ENCODE data around the gene GADD45GIP1. TPM values are rescaled to one million over a fixed set of nuclear protein-coding genes. Genes with fewer than 3 reads are reported as not detected.

Gene GADD45GIP1
- total and polyA plus RNA-seq, 2 donors (not counting 1 experiment from before 2014, with no cell fraction given): 12.6 to 17.5 TPM

- intact Hi-C loops (cut with micrococcal nuclease): no loop called here
- WGBS (ENCODE audit: insufficient coverage): 97% methylated on average over 6 of the region's 10 CpGs
- no peak overlapping the region for H3K9ac ChIP-seq (ENCODE audit: low read length)
- no peaks in the 10 kb centered on the region for H3K9me3 ChIP-seq (ENCODE audit: control extremely low read depth in 1 of 3, control insufficient read depth in 2 of 3, insufficient read depth in 1 of 3, low read length in 2 of 3)
- H3K9me3 Mint-ChIP-seq (ENCODE audit: insufficient read depth): no peaks in the 10 kb centered on the region
- H3K27ac ChIP-seq (ENCODE audit: low read length in 2 of 2): no peak overlapping the region
- H2AFZ ChIP-seq (ENCODE audit: insufficient read depth, low read depth, low read length, poor library complexity, severe bottlenecking): no peak overlapping the region
- H3K4me2 ChIP-seq (replicated peaks; ENCODE audit: low read depth, low read length, poor library complexity, severe bottlenecking): no peak overlapping the region
- CTCF ChIA-PET: interaction anchor here (0.7 kb wide), 1 partner anchor 98 kb away, joined by 4 read pairs; no protein-coding TSS in a partner anchor
- TF ChIP-seq EZH2 (IDR thresholded peaks at IDR 0.05; ENCODE audit: borderline replicate concordance, insufficient read depth, low read depth, low read length, poor library complexity, severe bottlenecking) (no peak), CTCF (IDR thresholded peaks at IDR 0.05) (no peak)
- peaks cover 3 to 14% of the 10 kb centered on the region in 2 experiments for H3K36me3 ChIP-seq (replicated peaks in 1 of 2; ENCODE audit: control extremely low read depth in 1 of 2, control insufficient read depth in 1 of 2, extremely low read depth in 1 of 2, insufficient read depth in 2 of 2, low read length in 1 of 2)
- H3K27me3 Mint-ChIP-seq: no peaks in the 10 kb centered on the region
- peak overlapping the region; percentile 45 for H3K4me3 Mint-ChIP-seq
- H3K4me1 ChIP-seq (ENCODE audit: control insufficient read depth in 2 of 2, insufficient read depth in 2 of 2, low read length in 2 of 2): peaks cover 36 to 54% of the 10 kb centered on the region in 2 donors
- POLR2A ChIA-PET: no interaction called here
- H3K27ac Mint-ChIP-seq: no peak overlapping the region
- DNase-seq: no peak
- H3K79me2 ChIP-seq (ENCODE audit: control insufficient read depth, insufficient read depth, low read length): peaks cover 59% of the 10 kb centered on the region
- H4K20me1 ChIP-seq (ENCODE audit: control insufficient read depth, insufficient read depth, low read length, poor library complexity, severe bottlenecking): peaks cover 33% of the 10 kb centered on the region
- no peaks in the 10 kb centered on the region for H3K27me3 ChIP-seq (replicated peaks in 1 of 4; ENCODE audit: control extremely low read depth in 1 of 4, control insufficient read depth in 3 of 4, insufficient read depth in 4 of 4, low read length in 3 of 4)
- no peak for ATAC-seq (ENCODE audit: low read depth)
- no peak overlapping the region for H3K4me3 ChIP-seq (ENCODE audit: control extremely low read depth in 1 of 5, extremely low read depth in 1 of 5, insufficient read depth in 1 of 5, low read depth in 2 of 5, low read length in 4 of 5)
- peaks cover 53% of the 10 kb centered on the region for H3K4me1 Mint-ChIP-seq
Measured at GRCh38 chr19:12935071-12935470, 22.0 kb downstream of the GADD45GIP1 start.

- Histone ChIP-seq H3K36me3 (replicated peaks in 1 of 2; ENCODE audit: control extremely low read depth in 1 of 2, control insufficient read depth in 1 of 2, extremely low read depth in 1 of 2, insufficient read depth in 2 of 2, low read length in 1 of 2) (peaks cover 5 to 22% of the 10 kb centered on the region in 2 experiments), H3K4me2 (replicated peaks; ENCODE audit: low read depth, low read length, poor library complexity, severe bottlenecking) (peak within 1 kb of the TSS; percentile 86), H3K9me3 (ENCODE audit: control extremely low read depth in 1 of 3, control insufficient read depth in 2 of 3, insufficient read depth in 1 of 3, low read length in 2 of 3) (no peaks in the 10 kb centered on the region), H3K9ac (ENCODE audit: low read length) (peak within 1 kb of the TSS; percentile 88), H2AFZ (ENCODE audit: insufficient read depth, low read depth, low read length, poor library complexity, severe bottlenecking) (peak within 1 kb of the TSS; percentile 84), H3K27ac (ENCODE audit: low read length in 2 of 2) (peak within 1 kb of the TSS; percentile 53 to 73), H3K4me3 (ENCODE audit: control extremely low read depth in 1 of 5, extremely low read depth in 1 of 5, insufficient read depth in 1 of 5, low read depth in 2 of 5, low read length in 4 of 5) (peak within 1 kb of the TSS; percentile 73 to 94 (median 88)), H3K27me3 (replicated peaks in 1 of 4; ENCODE audit: control extremely low read depth in 1 of 4, control insufficient read depth in 3 of 4, insufficient read depth in 4 of 4, low read length in 3 of 4) (no peaks in the 10 kb centered on the region), H3K4me1 (ENCODE audit: control insufficient read depth in 2 of 2, insufficient read depth in 2 of 2, low read length in 2 of 2) (peaks cover 29 to 42% of the 10 kb centered on the region in 2 donors), H3K79me2 (ENCODE audit: control insufficient read depth, insufficient read depth, low read length) (peaks cover 55% of the 10 kb centered on the region), H4K20me1 (ENCODE audit: control insufficient read depth, insufficient read depth, low read length, poor library complexity, severe bottlenecking) (peaks cover 23% of the 10 kb centered on the region)
- H3K4me3 Mint-ChIP-seq: peak within 1 kb of the TSS; percentile 90
- H3K4me1 Mint-ChIP-seq: peaks cover 42% of the 10 kb centered on the region
- intact Hi-C loops (cut with micrococcal nuclease): loop anchor here (1.0 kb wide), 2 partner anchors 12 to 42 kb away; partner anchors contain the start of genes GCDH and RAD23A
- ATAC-seq (ENCODE audit: low read depth): peak; percentile 56
- ChIA-PET CTCF (interaction anchor here (0.6 to 2.9 kb wide), 9 partner anchors 13 to 167 kb away, joined by 3 to 9 read pairs (median 4); no protein-coding TSS in a partner anchor), POLR2A (interaction anchor here (0.6 to 1.5 kb wide), 6 partner anchors 9 to 139 kb away, joined by 3 to 7 read pairs (median 4); partner anchors contain the start of gene SYCE2)
- H3K27ac Mint-ChIP-seq: peak within 1 kb of the TSS; percentile 83
- peak; percentile 93 for DNase-seq
- no peak for TF ChIP-seq EZH2 (IDR thresholded peaks at IDR 0.05; ENCODE audit: borderline replicate concordance, insufficient read depth, low read depth, low read length, poor library complexity, severe bottlenecking)
- no peak for TF ChIP-seq CTCF (IDR thresholded peaks at IDR 0.05)
- H3K27me3 Mint-ChIP-seq: no peaks in the 10 kb centered on the region
- under 1% methylated on average over 51 of the region's 51 CpGs for WGBS (ENCODE audit: insufficient coverage)
- no peaks in the 10 kb centered on the region for H3K9me3 Mint-ChIP-seq (ENCODE audit: insufficient read depth)
Measured at GRCh38 chr19:12933287-12934072, 23.5 kb downstream of the GADD45GIP1 start, which contains the start of gene FARSA. TSS of gene FARSA (minus strand) at chr19:12933711. CDS start at chr19:12933696, 15 bp downstream.

All from B cell (primary cell).